GM15510 (cell line): ENCODE data around the gene LMX1A.

ENCODE experiments used
- POLR2A ChIP-seq: IDR thresholded peaks from 3 replicates; pipeline ENCODE4 v1.6.1; 2011; ENCODE audit warnings: borderline replicate concordance; ENCODE audit not compliant: insufficient read length; ENCODE audit errors: extremely low read depth

The LMX1A gene

GRCh38 chr1:165212229-165212628, 144.3 kb downstream of the LMX1A start:
- TF ChIP-seq POLR2A, result no peak

- TF ChIP-seq POLR2A, result no peak
Observed at GRCh38 chr1:165207853-165208515, 148.5 kb downstream of the LMX1A start.

DNA sequence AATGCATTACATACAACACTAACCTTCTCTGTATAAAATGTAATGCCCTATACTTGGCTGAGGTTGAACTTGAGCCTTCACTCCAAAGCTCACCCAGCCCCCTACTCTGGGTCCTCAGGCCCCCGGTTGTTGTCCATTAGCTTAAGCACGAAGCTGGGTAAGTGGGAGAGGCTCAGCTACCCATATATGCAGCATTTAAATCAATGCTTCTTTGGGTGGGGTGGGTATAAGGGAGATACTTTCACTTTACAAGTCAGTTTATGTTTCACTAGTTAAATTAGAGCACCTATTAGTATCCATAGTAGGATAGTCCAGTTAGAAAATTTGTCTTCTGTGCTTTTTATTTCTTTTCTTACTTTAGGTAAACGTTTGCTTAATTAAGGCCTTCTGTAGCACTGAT, 151.4 kb downstream of the LMX1A start:
- TF ChIP-seq POLR2A, result no peak

DNA sequence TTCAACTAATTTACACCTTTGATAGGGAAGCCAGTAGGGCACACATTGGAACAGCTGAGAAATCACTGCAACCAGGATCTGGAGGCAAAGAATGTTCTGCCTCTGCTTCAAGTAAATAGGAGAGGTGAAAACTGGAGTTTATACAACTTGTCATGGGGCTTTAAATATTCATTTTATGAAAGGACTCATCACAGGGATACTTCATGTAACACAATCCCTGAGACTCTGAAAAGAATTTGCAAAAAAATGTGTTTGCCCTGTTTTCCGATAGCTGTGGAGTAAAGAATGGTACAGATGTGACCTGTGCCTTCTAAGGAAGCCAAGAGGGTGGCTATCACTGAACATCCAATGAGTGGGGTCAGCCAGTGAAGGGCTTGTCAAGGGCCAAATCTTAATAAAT, 152.0 kb downstream of the LMX1A start:
- no peak for TF ChIP-seq POLR2A

DNA sequence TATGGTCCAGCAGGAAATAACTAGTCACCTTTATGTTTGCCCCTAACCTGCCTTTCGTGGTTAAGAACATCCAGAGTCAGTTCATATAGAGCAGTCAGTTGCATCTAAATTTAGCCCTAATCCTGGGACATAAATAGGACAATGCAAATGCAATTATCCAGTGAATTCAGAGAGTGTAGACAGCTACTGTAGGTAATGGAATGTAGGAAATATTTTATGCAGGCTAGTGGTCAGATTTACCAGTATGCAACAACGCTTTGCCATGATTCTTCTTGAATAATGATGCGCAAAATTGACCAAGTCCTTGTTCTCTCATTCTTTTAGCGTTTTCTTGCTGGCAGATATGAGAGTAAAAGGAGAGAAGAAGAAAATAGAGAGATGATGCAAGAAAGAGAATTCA, 165.4 kb downstream of the LMX1A start:
- TF ChIP-seq POLR2A, result no peak

DNA sequence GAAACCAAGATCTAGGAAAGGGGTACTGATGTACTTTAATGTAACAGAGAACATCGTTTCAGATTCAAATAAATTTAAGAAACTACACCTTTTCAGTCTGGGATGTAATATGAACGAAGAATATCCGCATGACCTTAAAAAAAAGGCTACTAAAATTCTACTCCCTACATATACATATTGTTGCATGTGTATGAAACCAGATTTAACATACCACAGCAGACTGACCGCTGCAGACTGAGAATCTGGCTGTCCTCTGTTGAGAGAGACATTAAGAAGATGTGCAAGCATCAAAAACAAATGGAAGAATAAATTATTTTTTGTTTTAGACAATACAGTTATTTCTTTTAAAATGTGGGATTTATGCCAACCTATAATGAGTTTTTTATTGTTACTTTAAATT, 166.6 kb downstream of the LMX1A start:
- no peak for TF ChIP-seq POLR2A

- no peak for TF ChIP-seq POLR2A
Observed at GRCh38 chr1:165189011-165189410, 167.5 kb downstream of the LMX1A start.

- no peak for TF ChIP-seq POLR2A
Observed at GRCh38 chr1:165187031-165188009, 169.2 kb downstream of the LMX1A start.

GRCh38 chr1:165185161-165185889, 171.2 kb downstream of the LMX1A start:
- no peak for TF ChIP-seq POLR2A

- TF ChIP-seq POLR2A, result no peak
Observed at GRCh38 chr1:165182975-165183374, 173.5 kb downstream of the LMX1A start.

DNA sequence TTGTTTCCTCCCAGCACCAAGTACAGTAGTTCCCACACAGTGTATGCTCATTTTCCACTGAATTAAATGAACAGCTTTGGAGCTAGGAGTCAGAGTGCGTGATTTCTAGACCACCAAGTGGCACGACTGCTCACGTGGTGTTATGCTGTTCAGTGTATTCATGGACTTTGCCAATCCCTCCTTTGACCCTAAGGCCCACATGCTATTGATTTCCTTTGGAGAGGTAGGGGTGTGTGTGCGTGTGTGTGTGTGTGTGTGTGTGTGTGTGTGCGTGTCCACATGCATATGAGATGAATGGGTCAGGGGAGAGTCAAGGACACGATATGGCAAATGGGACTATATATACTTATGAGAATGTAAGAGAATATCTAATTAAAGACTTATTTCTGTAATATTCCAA, 177.2 kb downstream of the LMX1A start:
- no peak for TF ChIP-seq POLR2A

GRCh38 chr1:165174491-165174890, 182.0 kb downstream of the LMX1A start:
- no peak for TF ChIP-seq POLR2A

DNA sequence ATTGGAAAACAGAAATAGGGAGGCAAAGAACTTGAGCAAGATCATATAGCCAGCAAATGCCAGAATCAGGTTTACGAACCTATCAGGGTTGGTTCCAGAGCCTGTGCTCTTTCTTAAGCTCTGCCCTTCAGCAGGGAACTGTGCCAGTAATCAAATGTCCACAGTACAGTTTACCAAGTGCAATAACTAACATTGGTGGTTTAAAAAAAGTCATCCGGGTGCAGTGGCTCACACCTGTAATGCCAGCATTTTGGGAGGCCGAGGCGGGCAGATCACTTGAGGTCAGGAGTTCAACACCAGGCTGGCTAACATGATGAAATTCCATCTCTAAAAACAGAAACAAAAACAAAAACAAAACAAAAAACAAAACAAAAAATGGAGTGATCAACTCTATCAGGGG, 182.7 kb downstream of the LMX1A start:
- TF ChIP-seq POLR2A, result no peak

DNA sequence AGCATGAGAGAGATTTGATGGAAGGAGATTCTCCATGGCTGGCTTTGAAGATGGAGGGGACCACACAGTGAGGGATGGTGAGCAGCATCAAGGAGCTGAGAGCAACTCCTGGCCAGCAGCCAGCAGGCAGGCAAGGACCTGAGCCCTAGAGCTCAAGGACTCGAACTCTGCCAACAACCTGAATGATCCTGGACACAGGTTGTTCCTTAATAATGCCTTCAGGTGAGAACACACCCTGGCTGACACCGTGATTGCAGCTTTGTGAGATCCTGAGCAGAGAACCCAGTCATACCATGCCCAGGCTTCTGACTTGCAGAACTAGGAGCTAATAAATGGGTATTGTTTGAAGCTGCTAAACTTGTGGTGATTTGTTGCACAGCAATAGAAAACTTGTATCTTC, 183.1 kb downstream of the LMX1A start:
- TF ChIP-seq POLR2A, result no peak

DNA sequence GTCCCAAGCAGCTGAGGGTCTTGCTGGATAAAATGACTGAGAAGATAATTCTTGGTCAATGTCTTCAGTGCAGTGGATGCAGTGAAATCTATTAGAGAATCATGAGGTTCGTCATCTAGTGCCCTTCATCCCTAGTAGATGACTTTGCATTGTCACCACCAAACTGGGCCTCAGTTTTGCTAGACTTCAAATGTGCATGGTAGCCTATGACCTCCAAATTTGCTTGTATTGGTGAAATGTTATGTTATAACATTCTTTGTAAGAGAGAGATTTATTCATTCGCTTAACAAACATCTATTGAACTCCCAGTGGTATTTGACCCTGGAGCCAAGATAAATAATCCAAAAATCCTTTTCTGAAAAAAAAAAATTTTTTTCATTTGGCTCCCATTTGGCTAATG, 183.8 kb downstream of the LMX1A start:
- TF ChIP-seq POLR2A, result no peak
